ENCODE measurements around the gene HTR6.

Gene HTR6

DNA sequence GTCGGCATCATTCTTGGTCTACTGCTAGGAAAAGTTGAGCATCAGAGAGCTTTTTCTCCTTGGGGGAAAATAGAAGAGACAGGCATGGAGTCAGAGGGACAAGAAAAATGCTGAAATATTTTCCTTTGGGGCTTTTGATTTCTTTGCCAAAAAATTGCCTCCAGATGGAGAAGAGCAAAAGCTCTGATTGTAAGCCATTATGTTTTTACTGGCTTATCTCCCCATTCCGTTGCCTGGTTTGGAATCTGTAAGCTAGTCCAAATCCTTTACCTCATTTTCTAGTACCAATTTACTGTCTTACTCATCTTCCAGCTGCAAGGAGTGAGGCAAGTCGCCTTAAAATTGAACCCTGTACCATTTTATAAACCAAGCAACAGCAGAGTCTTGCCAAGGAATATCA is 43.9 kb upstream of the HTR6 start:
- no peak for DNase-seq (ENCODE audit: low spot score)
- TF ChIP-seq, protein P1, sequence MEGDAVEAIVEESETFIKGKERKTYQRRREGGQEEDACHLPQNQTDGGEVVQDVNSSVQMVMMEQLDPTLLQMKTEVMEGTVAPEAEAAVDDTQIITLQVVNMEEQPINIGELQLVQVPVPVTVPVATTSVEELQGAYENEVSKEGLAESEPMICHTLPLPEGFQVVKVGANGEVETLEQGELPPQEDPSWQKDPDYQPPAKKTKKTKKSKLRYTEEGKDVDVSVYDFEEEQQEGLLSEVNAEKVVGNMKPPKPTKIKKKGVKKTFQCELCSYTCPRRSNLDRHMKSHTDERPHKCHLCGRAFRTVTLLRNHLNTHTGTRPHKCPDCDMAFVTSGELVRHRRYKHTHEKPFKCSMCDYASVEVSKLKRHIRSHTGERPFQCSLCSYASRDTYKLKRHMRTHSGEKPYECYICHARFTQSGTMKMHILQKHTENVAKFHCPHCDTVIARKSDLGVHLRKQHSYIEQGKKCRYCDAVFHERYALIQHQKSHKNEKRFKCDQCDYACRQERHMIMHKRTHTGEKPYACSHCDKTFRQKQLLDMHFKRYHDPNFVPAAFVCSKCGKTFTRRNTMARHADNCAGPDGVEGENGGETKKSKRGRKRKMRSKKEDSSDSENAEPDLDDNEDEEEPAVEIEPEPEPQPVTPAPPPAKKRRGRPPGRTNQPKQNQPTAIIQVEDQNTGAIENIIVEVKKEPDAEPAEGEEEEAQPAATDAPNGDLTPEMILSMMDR (conservative IDR thresholded peaks at IDR 0.05; ENCODE audit: low read depth): no peak
- ChIA-PET CTCF (interaction anchor here (0.6 kb wide), 1 partner anchor 22 kb away, joined by 3 read pairs; no protein-coding TSS in a partner anchor), POLR2A (ENCODE audit: low non-redundant PET) (no interaction called here)
- H3K27ac ChIP-seq: no peak overlapping the region

DNA sequence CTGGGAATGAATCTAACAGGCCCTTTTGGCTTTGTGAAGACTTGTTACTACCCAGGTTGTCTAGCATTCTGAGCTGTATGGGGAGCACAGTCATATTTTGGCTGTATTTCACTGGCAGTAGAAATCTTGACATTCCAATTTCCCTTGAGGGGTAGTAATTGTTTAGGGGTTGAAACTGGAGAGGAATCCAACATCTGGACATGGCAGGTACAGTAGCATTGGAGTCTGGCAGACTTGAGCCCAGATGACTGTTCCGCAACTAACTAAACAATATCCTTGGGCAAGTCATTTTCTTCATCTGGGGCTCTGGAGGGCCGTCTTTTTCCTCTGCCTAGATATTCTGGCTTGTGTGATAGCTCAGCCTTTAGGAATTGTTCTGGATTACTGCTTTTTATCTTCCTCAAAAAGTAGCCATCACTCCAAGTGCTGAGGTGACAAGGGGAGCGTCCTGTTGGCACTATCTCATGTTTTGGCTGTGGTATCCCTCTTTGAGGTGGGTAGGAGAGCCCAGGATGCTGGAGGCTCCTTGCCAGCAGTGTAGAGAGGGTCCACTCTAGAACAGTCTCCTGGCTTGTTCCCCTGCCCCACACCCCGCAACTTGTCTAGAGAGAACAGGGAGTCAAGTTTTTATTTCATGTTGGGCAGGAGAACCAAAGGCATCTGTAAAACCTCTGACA is 43.3 kb upstream of the HTR6 start:
- POLR2A ChIA-PET (ENCODE audit: low non-redundant PET): no interaction called here
- peak overlapping the region; percentile 60 for H3K27ac ChIP-seq
- CTCF ChIA-PET: interaction anchor here (0.6 kb wide), 1 partner anchor 21 kb away, joined by 3 read pairs; no protein-coding TSS in a partner anchor
- no peak for DNase-seq (ENCODE audit: low spot score)
- TF ChIP-seq, protein P1 (conservative IDR thresholded peaks at IDR 0.05; ENCODE audit: low read depth): no peak

- no peak overlapping the region for H3K27ac ChIP-seq
- ChIA-PET CTCF (no interaction called here), POLR2A (ENCODE audit: low non-redundant PET) (no interaction called here)
- TF ChIP-seq, protein P1 (conservative IDR thresholded peaks at IDR 0.05; ENCODE audit: low read depth): no peak
- DNase-seq (ENCODE audit: low spot score): peak; percentile 54
Measured at GRCh38 chr1:19622204-19622603, 42.5 kb upstream of the HTR6 start.

DNA sequence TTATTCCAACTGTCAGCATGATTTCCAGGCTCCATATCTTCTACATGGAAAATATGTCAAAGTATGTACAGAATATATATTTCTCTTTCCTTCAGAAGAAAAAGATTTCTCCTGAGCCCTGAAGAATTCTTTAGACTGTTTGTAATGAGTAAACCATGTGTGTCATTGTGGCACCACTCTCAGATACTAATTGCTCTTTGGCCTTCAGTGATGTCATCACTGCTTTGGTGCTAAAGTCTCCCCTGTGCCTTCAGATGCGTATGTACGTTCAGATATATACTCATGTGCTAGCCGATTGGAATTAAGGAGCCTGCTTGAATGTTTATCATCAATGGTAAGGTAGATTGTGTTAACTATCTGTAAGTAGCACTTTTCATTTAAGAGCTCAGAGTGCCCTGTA is 41.2 kb upstream of the HTR6 start:
- no peak for DNase-seq (ENCODE audit: low spot score)
- ChIA-PET CTCF (interaction anchor here (0.7 kb wide), 1 partner anchor 108 kb away, joined by 4 read pairs; no protein-coding TSS in a partner anchor), POLR2A (ENCODE audit: low non-redundant PET) (no interaction called here)
- no peak overlapping the region for H3K27ac ChIP-seq
- TF ChIP-seq, protein P1 (conservative IDR thresholded peaks at IDR 0.05; ENCODE audit: low read depth): no peak

GRCh38 chr1:19625291-19625937 is 39.3 kb upstream of the HTR6 start:
- TF ChIP-seq, protein P1 (conservative IDR thresholded peaks at IDR 0.05; ENCODE audit: low read depth): no peak
- CTCF ChIA-PET: no interaction called here
- no peak overlapping the region for H3K27ac ChIP-seq
- DNase-seq (ENCODE audit: low spot score): no peak
- POLR2A ChIA-PET (ENCODE audit: low non-redundant PET): no interaction called here

GRCh38 chr1:19628879-19629278 is 35.8 kb upstream of the HTR6 start:
- TF ChIP-seq, protein P1 (conservative IDR thresholded peaks at IDR 0.05; ENCODE audit: low read depth): no peak

More at GRCh38 chr1:19628879-19629278, 35.8 kb upstream of the HTR6 start:
- CTCF ChIA-PET: no interaction called here
- no peak overlapping the region for H3K27ac ChIP-seq
- POLR2A ChIA-PET (ENCODE audit: low non-redundant PET): no interaction called here
- no peak for DNase-seq (ENCODE audit: low spot score)
